HCEC 1CT (cell line): ENCODE measurements around the gene APMAP.

Source experiments
- DNase-seq: peaks from one replicate; pipeline ENCODE4 v3.0.0-alpha.2; 2017

Gene APMAP

DNA sequence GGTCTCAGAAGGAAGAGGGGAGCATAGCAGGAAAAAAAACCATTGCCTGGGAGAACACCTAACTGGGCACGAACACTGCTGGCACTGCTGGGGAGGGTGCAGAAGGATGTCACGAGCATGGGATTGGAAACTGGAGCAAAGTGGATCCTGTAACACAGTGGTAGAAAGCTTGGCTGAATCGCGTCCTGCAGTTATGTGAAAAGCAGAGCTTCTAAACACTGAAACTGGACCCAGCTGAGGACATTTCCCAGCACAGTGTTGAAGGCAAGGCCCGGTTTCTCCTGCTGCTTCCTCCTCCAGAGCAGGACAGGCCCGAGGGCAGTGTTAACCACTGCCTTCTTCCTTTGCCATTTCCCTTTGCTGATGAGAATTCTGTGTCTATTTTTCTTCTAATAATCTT lies 6.7 kb downstream of the APMAP start:
- no peak for DNase-seq

DNA sequence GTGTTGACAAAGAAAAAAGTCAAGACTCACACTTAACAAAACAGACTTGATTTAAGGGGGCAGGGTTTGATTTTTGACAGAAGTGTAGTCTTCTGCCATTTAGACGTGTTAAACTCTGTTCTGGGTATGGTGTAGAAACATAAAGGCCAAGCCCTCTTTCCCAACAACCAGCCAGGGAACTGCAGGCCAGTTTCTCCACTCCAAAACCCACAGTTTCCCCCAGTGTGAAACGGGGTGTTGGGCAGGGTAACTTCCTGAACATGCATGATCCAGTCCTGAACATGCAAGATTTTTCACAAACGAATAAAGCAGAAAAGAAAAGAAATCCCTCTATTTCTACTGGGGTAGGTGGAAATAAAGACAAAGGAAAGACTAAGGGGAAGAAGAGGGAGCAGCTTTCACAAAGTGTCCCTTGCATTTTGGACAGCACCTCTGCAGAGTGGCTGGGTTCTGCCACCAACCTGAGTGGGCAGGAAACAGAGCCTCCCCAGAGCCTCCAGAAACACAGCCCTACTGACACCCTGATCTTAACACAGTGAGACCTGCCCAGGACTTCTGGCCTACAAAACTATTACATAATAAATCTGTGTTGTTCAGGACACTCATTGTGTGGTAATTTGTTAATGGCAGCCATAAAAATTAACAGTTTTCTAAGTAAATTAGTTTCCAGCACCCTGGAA lies 7.5 kb downstream of the APMAP start:
- no peak for DNase-seq

DNA sequence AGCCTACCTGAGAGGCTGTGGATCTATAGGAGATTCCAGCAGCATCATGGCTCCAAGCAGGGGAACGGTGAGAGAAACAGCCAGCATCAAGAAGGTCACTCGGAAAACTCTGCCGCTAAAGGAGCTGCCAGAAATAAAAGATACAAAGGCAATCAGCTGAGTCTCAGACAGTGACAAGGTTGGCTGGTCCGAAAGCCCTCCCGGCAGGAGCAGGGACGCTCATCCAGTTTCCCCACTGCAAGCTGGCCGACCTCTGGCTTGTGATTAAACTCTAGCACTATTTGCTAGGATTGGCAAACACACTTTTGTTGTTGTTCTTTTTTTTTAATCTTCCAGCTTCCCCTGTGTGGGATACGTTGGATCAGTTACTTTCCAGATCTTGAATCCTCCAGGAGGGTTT lies 8.7 kb downstream of the APMAP start:
- no peak for DNase-seq

DNA sequence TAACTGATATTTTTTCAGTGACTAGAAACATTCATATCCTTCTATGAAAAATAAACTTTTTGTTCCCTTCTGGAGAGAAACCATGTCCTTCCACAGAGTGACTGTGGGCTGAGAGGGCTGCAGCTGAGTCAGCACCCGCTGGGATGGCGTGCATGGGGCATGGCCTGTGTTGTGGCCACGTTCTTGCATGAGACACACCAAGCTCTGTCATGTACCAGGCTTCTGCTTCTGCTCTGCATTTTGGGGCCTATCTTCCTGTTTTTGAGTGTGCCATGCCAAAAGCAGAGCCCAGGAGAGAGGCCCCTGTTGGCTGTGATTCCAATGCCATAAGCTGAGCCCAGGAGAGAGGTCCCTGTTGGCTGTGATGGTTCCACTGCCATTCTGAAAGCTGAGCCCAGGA lies 10.8 kb downstream of the APMAP start:
- DNase-seq, result no peak

DNA sequence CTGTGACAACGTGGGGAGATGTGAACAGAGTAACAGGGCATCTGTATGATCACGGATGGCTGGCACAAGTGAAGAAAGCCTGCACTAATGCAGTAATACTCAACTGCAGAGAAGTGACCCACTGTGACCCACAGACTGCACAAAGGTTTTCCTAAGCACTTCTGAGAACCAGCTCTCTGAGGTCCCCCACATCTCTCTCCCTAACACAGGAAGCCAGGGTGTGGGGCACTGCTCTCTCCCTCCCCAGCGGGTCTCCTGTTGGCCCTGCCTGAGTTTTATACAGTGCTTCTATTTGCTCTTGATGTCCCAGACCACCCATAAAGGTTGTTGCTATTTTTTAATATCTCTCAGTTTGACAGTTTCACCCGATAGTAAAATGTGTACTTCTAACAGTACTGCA lies 11.3 kb downstream of the APMAP start:
- DNase-seq, result no peak

DNA sequence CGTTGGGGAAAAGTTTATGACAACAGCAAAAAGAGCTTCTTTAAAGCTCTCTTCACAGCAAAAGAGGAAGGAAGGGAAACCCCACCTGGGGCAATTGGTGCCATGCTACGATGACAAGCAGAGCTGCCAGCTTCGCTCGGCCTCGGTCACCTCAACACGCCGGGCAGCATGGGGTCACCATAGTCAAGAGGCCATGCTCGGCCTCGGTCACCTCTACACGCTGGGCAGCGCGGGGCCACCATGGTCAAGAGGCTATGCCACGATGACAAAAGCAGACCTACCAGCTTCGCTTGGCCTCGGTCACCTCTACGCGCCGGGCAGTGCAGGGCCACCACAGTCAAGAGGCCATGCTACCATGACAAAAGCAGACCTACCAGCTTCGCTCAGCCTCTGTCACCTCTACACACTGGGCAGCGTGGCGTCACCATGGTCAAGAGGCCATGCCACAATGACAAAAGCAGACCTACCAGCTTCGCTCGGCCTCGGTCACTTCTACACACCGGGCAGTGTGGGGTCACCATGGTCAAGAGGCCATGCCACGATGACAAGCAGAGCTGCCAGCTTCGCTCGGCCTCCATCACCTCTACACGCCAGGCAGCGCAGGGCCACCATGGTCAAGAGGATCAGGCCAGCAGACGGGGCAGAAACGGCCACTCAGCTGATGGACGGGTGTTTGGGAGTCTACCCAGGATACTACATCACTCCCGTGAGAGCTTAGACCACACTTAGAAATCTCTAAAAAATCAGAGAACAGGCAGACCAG lies 12.1 kb downstream of the APMAP start:
- DNase-seq, result no peak

DNA sequence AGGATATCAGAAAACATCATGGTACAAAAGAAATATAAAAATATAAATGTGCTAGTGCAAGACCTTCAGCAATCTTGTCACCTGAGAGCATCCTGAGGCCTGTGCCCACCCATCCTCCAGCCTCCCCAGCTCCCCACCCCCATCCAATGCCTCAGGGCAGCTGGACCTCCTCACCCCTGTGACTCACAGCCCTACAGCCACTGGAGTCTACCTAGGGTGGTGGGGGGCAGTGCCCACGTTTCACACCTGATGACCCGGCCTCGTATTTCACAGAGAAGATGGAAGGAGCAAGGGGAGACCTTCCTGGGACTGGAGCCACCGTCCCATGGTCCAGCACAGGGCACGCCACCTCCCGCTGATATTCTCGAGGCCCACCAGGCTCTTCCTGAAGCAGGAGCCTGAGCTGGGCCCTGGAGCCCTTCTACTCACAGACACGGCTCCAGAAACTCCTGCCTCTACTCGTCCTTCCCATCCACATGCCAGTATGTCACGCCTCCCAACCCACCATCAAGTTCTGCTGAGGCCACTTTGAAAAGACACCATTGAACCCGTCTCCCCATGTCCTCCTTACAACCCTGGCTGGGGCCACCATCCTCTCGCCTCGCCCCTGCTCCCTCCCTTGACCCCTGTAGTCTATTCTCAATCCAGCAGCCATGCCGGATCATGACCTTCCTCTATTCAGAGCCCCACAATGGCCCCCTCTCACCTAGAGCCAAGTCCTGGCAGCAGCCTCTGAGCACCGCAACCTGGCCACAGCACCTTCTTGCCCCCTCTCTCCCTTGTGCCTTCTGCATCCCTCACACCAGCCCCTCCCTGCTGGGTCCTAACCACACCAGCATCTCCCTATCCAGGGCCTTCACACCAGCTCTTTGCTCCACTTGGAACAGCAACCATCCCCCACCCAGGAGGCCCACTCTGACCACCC lies 13.3 kb downstream of the APMAP start:
- no peak for DNase-seq

DNA sequence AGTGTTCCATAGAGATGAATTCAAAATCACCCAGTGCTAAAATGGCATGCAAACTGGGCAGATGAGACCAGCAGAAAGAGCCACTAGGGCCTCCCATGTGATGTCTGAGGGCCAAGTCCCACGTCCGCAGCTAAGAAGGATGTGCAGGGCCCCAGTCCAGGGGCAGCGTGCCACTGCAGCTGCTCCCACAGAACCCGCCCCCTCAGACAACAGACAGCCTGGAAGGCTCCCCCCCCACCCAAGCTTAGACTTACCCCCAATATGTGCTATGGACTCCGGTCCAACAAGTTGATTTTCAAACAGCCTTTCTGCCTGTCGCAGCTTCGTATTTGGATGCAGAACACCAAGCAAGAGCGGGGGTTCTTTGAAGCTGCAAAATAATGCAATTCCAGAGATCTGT lies 14.0 kb downstream of the APMAP start:
- no peak for DNase-seq

DNA sequence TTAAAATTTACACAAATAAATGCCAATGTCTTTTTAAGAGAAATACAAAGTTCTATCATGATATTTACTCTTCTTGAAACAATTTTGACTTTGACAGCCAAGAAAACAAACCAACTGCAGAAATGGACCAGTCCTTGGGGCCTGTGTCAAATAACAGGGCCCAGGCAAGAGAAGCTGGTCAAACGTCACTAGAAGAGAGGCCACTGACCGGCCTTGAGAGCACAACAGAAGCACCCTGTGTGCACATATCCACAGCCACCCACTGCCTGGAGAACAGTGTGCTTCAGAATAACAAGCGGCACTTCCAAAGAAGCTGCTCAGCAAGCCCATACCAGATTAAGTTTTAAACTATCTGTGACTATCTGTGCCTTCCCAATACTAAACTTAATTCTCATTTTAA lies 14.8 kb downstream of the APMAP start:
- DNase-seq, result no peak

DNA sequence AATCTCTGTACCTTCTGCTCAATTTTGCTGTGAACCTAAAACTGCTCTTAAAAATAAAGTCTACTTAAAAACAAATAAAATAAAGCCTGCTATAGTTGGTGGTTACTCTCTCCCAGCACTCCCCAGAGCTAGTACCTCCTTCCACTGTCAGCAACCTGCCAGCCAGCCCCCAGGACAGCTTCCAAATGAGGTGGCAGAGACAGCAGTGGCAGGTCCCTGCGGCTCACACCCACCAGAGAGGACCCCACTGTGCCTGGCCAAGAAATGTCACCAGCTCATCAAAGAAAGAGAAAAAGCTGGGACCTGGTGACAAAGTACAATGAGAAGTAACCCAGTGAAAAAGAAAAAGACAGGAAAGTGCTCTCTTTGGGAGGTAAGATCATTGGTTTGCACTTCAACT lies 15.2 kb downstream of the APMAP start:
- DNase-seq, result no peak

DNA sequence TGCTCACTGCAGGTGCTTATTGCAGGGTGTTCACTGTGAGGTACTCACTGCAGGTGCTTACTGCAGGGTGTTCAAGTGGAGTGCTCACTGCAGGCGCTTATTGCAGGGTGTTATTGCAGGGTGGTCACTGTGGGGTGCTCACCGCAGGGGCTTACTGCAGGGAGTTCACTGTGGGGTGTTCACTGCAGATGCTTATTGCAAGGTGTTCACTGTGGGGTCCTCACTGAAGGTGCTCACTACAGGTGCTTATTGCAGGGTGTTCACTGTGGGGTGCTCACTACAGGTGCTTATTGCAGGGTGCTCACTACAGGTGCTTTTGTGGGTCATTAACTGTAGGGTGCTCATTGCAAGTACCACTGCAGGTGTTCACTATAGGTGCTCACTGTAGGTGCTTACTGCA lies 20.2 kb downstream of the APMAP start:
- DNase-seq, result no peak

DNA sequence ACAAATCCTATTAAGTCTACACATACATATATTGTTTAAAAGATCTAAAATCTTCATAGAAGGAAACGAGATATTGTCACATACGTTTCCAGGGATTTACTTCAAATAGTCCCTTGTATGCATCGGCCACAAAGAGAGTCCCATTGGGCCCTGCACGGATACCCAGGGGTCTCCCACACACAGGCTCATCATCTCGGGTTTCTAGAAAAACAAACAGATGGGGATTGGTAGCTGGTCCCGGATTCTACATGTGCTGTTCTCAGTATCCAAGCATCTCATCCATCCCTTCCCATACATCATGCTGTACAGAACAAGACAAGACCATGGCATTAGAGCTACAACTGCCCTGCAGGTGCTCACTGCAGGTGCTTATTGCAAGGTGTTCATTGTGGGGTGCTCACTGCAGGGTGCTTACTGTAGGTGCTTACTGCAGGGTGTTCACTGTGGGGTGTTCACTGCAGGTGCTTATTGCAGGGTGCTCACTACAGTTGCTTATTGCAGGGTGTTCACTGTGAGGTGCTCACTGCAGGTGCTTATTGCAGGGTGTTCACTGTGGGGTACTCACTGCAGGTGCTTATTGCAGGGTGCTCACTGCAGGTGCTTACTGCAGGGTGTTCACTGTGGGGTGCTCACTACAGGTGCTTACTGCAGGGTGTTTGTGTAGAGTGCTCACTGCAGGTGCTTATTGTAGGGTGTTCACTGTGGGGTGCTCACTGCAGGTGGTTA lies 21.0 kb downstream of the APMAP start:
- no peak for DNase-seq

DNA sequence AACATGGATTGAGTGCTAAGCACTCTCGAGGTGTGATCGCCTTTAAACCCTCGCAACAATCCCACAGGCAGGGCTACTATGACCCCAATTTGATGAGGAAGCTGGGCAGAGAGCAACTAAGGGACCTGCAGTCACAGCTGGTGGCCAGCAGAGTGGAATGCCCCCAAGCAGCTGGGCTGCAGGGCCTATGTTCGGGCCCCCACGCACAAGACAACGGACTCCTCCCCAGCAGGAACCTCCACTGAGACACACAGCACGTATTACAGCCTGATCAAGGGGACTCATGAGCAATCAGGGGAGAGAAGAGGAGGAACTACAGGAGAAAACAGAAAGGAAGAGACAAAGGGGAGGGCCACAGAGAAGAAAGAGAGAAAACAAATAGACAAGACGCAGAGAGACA lies 21.8 kb downstream of the APMAP start:
- DNase-seq, result no peak

DNA sequence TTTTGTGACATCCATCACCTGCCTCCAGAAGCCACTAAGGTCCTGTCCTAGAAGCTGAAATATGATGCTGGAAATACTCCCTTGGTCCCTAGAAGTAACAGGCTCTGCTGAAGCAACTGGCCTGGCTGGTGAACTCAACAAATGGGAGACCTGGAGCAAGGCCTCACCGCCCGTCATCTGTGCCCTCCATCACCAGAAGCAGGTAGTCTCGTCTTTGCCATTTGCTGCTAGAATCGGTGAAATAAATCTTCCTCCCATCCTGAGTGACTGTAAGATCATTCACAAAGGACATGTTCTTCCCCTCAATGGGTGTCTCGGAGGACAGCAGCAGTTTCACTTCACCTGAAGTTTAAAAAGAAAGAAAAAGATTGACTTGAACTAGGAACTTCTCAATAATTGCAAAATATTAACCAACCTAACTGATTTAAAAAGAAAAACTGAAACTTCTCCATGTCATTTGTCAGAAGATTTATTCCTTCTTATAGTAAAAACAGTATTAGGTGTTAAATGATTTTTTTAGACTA lies 22.5 kb downstream of the APMAP start:
- no peak for DNase-seq

DNA sequence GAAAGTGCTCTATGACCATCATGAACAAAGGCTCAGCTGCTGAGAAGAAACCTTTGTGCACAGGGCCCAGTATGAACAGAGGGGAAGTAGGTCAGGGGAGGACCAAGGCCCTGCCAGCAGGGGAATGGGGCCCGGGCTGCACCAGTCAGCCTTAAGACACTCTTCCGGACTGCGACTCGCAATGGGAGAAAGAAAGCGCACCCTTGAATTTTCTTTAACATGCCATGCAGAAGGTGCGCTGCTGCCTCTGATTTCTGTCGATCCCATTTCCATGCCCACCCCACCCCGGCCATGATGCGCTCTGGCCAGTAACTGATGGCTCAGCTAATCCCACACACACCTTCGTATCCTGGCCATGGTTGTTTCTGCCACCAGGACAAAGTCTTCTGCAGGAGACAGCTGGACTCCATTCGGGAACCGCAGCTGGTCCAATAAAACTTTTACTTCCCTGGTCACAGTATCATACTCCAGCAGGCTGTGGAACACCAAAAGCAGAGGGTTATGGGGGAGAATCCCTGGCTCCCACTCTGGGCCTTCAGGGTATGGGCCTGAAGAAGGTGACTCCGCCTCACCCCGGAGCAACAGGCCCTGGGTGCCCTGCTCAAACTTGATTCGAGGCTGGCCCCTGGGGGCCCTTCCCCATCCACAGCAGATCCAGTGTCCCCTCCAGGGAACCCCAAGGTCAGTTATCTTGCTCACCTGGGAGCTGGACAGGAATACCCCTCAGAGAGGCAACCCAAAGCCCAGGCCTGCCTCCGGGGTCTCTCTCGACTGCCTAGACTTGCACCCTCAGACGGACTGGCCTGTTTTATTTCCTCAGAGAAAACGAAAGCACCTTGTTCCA lies 23.1 kb downstream of the APMAP start:
- DNase-seq, result no peak

DNA sequence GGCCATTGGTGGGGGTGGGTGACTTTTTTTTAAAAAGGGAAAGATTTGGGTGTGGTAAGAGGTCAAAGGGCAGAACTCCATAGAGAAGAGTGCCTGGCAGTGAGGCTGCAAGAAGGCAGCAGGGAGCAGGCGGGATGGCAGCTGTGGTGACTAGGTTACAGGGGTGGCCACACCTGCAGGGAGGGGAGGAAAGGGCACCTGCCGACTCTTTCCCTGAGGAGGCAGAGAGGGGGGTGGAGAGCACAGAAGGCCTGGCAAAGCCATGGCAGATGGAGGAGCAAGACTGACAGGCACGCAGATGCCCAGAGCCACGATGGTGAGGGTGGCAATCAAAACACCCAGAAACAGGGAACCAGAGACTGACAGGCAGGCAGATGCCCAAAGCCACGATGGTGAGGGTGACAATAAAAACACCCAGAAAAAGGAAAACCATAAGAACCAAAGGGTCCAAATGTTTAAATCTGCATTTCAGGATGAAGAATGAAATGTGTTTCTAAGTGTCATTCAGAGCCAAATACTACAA lies 24.2 kb downstream of the APMAP start:
- DNase-seq, result no peak

DNA sequence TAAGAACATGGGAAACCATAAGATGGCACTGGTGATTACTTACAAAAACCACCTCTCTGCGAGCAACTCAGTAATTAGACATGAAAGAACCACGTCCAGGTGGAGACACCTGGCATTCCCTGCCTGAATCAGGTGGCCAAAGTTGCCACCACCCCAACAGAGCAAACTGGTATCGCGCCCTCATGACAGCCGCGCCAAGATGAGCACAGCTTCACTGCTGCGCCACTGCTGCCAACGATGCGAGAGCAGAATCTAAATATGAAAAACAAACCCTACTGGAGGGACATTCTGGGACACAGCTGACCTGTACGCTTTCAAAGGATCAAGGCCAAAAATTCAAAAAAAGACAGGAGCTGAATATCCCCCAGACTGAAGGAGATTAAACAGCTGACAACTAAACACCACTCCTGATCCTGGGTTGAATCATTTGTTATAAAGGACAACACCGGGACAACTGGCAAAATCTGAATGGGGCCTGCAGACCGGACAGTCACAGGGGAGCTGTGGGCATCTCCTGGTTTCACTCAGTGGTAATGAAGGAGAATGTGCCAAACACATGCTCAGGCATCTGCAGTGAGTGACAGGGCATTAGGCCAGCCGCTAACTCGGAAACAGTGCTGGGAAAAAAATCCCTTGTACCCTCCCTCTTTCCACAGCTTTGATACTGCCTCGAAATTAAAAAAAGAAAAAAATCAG lies 26.1 kb downstream of the APMAP start:
- DNase-seq, result no peak

DNA sequence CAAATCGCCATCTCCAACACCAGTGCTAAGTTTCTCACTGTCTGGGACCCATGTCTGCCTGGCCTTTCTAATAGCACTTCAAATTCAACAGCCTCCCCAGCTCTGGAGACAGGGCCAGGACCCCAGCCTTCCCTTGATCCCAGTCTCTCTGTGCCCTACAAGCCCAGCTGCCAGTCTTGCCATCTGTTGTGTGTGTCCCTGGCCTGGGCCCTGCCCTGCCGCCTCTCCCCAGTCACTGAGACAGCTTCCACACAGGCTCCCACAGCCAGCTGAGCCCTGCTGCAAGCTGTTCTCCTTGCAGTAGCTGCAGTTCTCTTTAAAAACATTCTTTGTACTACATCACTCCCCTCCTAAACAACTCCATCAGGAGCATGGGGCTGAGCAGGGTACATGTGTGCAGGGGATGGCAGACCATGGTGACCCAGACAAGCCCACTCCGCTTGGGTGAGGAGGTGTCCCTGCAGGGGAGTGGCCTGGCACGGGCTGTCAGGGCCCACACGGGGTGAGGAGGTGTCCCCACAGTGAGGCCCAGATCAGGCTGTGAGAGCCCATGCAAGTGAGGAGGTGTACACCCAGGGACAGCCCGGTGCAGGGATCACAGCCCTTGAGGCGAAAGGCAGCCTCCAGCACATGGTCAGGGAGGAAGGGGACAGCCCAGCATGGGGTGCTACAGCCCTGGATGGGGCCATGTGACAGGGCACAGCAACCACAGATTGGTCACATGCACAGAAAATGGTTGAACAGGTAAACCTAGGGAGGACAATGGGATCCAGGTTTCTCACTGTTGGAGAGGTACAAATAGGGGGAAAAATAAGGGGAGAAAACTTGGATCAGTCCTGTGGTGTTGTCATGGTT lies 27.3 kb downstream of the APMAP start:
- no peak for DNase-seq

DNA sequence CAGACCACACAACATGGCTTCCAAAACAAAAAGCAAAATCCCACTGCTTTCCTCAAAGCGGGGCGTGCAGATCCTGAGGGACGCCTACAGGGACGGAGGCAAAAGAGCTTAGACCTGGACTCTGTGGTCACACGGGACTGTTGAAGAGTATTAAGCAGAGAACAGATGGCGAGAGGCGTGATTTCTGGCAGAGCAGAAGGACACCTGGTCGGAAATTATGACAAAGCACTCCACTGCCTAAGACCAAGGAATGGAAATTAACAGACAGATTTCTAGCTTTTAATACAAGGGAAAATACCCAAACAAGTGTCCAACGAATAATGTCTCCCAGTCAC lies 28.1 kb downstream of the APMAP start:
- no peak for DNase-seq
